SU-DHL-6 (cell line): Measurements from ENCODE around the gene TRIM54.

Experiments
- H2AFZ ChIP-seq: fragments of 200-600 bp; sonication (generic); 2 replicates; pipeline ENCODE4 v1.6.1; 2014; ENCODE audit warnings: low read depth, mild to moderate bottlenecking, moderate library complexity, mixed read lengths, antibody characterized with exemption, low read length; ENCODE audit not compliant: severe bottlenecking
- H3F3A ChIP-seq: fragments of 200-600 bp; shearing (Covaris generic); 2 replicates; pipeline ENCODE4 v1.6.0; 2016; ENCODE audit warnings: antibody characterized with exemption, mild to moderate bottlenecking; ENCODE audit not compliant: insufficient read depth
- H3K27ac ChIP-seq: fragments of 200-600 bp; sonication (generic); 2 replicates; pipeline ENCODE4 v1.5.1; 2016; ENCODE audit warnings: low read depth, mild to moderate bottlenecking, low read length, moderate library complexity, mixed read lengths
- H3K27me3 ChIP-seq: fragments of 200-600 bp; sonication (generic), shearing (Covaris generic); 2 replicates; pipeline ENCODE4 v1.6.0; 2014; ENCODE audit warnings: mild to moderate bottlenecking, low read length
- H3K36me3 ChIP-seq: fragments of 200-600 bp; sonication (generic); 2 replicates; pipeline ENCODE4 v1.6.1; 2014; ENCODE audit warnings: mild to moderate bottlenecking, low read length, mixed read lengths
- H3K4me2 ChIP-seq: fragments of 300-600, 200-600 bp; shearing (Covaris generic), sonication (generic); 2 replicates; pipeline ENCODE4 v1.6.0; 2014; ENCODE audit warnings: low read length, low read depth, mild to moderate bottlenecking; ENCODE audit not compliant: poor library complexity, severe bottlenecking
- H3K4me3 ChIP-seq: fragments of 200-600 bp; sonication (generic); 2 replicates; pipeline ENCODE4 v1.5.1; 2014; ENCODE audit warnings: antibody characterized with exemption, low read length, mild to moderate bottlenecking, mixed read lengths; ENCODE audit not compliant: insufficient read depth, poor library complexity, severe bottlenecking
- H3K79me2 ChIP-seq: fragments of 200-600 bp; sonication (generic); 2 replicates; pipeline ENCODE4 v1.6.1; 2014; ENCODE audit warnings: mild to moderate bottlenecking, low read length, moderate library complexity; ENCODE audit not compliant: insufficient read depth
- H3K9ac ChIP-seq: fragments of 200-600 bp; sonication (generic); 2 replicates; pipeline ENCODE4 v1.7.0; 2014; ENCODE audit warnings: mild to moderate bottlenecking, low read length
- H3K9me2 ChIP-seq: fragments of 200-600 bp; sonication (generic); replicated peaks from 2 replicates; pipeline ENCODE4 v1.6.1; 2014; ENCODE audit warnings: low read length; ENCODE audit not compliant: insufficient read depth
- H3K9me3 ChIP-seq: fragments of 200-600 bp; sonication (generic); 2 replicates; pipeline ENCODE4 v1.6.1; 2014; ENCODE audit warnings: low read length, mixed read lengths; ENCODE audit not compliant: insufficient read depth
- H4K20me1 ChIP-seq: fragments of 200-600 bp; sonication (generic); 2 replicates; pipeline ENCODE4 v1.6.1; 2014; ENCODE audit warnings: low read depth, mild to moderate bottlenecking, antibody characterized with exemption, low read length, moderate library complexity, mixed read lengths
- CTCF ChIP-seq: fragments of 200-600 bp; sonication (generic); IDR thresholded peaks from one replicate; pipeline ENCODE4 v1.5.1; 2017; ENCODE audit warnings: antibody characterized with exemption, mild to moderate bottlenecking, low read length, moderate library complexity; ENCODE audit not compliant: insufficient read depth, poor library complexity, severe bottlenecking
- EZH2phosphoT487 ChIP-seq: fragments of 200-600 bp; sonication (generic), shearing (Covaris generic); conservative IDR thresholded peaks from 2 replicates; pipeline ENCODE4 v1.6.1; 2018; ENCODE audit warnings: mild to moderate bottlenecking, antibody characterized with exemption, low read length, moderate library complexity, mixed read lengths

The TRIM54 gene

DNA sequence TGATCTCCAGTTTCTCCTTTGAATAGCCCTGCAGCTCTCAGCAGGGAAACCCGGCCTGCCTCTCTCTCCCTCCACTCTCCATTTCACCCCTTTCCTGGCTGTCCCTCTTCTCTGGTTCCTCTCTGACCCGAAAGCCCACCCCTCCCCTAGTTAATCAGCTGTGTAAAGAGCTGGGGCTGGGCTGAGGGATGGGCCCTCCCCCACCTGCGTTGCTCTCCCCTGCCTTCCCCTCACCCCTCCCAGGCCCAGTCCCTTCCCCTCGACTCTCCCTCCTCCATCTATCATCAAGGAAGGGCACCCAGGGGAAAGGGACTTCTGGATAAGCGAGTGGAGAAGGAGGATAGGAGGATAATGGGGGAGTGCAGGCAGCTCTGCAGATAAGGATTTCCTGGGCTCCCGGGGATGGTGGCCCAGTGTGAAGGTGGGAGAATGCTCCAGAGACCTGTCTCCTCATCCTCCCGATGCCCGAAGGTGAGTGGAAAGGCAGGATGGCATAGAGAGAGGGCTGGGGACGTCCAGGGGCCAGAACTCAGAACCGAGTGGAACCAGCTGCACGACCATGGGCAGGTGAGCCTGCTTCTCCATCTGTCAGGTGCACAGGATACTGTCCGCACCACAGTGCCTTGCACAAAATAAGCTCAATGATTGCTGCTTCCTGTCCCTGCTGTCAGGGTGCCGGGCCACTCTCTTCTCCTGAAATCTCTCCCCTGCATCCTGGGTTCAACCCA lies 31.4 kb upstream of the TRIM54 start:
- no peaks in the 10 kb centered on the region for H3K9me3 ChIP-seq
- H3K9me2 ChIP-seq: no peaks in the 10 kb centered on the region
- H3K27me3 ChIP-seq: no peaks in the 10 kb centered on the region
- H3K4me3 ChIP-seq: no peak overlapping the region
- peaks cover 9% of the 10 kb centered on the region; the same call in 1 of the 2 replicates for H3F3A ChIP-seq
- H3K36me3 ChIP-seq: no peaks in the 10 kb centered on the region
- no peak overlapping the region for H3K4me2 ChIP-seq
- H3K27ac ChIP-seq: no peak overlapping the region
- peak overlapping the region; percentile 36 for H2AFZ ChIP-seq
- H3K9ac ChIP-seq: no peak overlapping the region
- no peaks in the 10 kb centered on the region for H4K20me1 ChIP-seq
- H3K79me2 ChIP-seq: no peaks in the 10 kb centered on the region
- TF ChIP-seq EZH2phosphoT487 (no peak), CTCF (no peak)

GRCh38 chr2:27251766-27252165 lies 30.5 kb upstream of the TRIM54 start:
- Histone ChIP-seq H3F3A (0 out of 2 replicates have a peak, but pooled peaks cover 4% of the 10 kb centered on the region), H3K4me3 (no peak overlapping the region), H3K36me3 (no peaks in the 10 kb centered on the region), H3K9ac (no peak overlapping the region), H3K4me2 (no peak overlapping the region), H3K79me2 (no peaks in the 10 kb centered on the region), H2AFZ (no peak overlapping the region), H3K9me2 (no peaks in the 10 kb centered on the region), H4K20me1 (no peaks in the 10 kb centered on the region), H3K27ac (no peak overlapping the region), H3K9me3 (no peaks in the 10 kb centered on the region), H3K27me3 (no peaks in the 10 kb centered on the region)
- TF ChIP-seq EZH2phosphoT487: no peak
- no peak for TF ChIP-seq CTCF

GRCh38 chr2:27255187-27255586 lies 27.0 kb upstream of the TRIM54 start:
- TF ChIP-seq CTCF (no peak), EZH2phosphoT487 (no peak)

More at GRCh38 chr2:27255187-27255586, 27.0 kb upstream of the TRIM54 start:
- H3F3A ChIP-seq: no peaks in the 10 kb centered on the region
- H4K20me1 ChIP-seq: no peaks in the 10 kb centered on the region
- no peaks in the 10 kb centered on the region for H3K36me3 ChIP-seq
- no peak overlapping the region for H3K4me2 ChIP-seq
- no peaks in the 10 kb centered on the region for H3K9me3 ChIP-seq
- no peak overlapping the region for H3K9ac ChIP-seq
- no peaks in the 10 kb centered on the region for H3K27me3 ChIP-seq
- H3K27ac ChIP-seq: no peak overlapping the region
- H3K9me2 ChIP-seq: no peaks in the 10 kb centered on the region
- H3K79me2 ChIP-seq: no peaks in the 10 kb centered on the region
- H2AFZ ChIP-seq: no peak overlapping the region
- H3K4me3 ChIP-seq: no peak overlapping the region
